HepG2 (cell line): Measurements from ENCODE around the gene TP53TG5. TPM values are rescaled to one million over a fixed set of nuclear protein-coding genes. Genes with fewer than 3 reads are reported as not detected.
A peak's percentile ranks its signal among the peaks of the same experiment; 100 is the strongest.

Experiments used
- ARHGAP35 ChIP-seq: sonication (generic); formaldehyde crosslinking; IDR thresholded peaks from 2 replicates; pipeline ENCODE4 v1.9.0; 2022; ENCODE audit warnings: mild to moderate bottlenecking, inconsistent platforms, moderate library complexity, missing genetic modification reagents, borderline replicate concordance
- CBFB ChIP-seq: sonication (generic); formaldehyde crosslinking; IDR thresholded peaks from 2 replicates; pipeline ENCODE4 v1.4.0; 2020; ENCODE audit warnings: missing genetic modification reagents
- ETS1 ChIP-seq: sonication (generic); formaldehyde crosslinking; IDR thresholded peaks from 2 replicates; pipeline ENCODE4 v1.4.0; 2020; ENCODE audit warnings: missing genetic modification reagents
- KDM3A ChIP-seq: IDR thresholded peaks from 2 replicates; pipeline ENCODE4 v1.6.1; 2018; ENCODE audit warnings: low read depth, missing compliant biosample characterization
- MBNL3 ChIP-seq: fragments of 250-450 bp; sonication (Bioruptor Pico); conservative IDR thresholded peaks from 2 replicates; pipeline ENCODE4 v1.8.0; 2022; ENCODE audit warnings: mild to moderate bottlenecking, inconsistent platforms
- NCOA1 ChIP-seq: sonication (generic); formaldehyde crosslinking; IDR thresholded peaks from 2 replicates; pipeline ENCODE4 v1.9.0; 2021; ENCODE audit warnings: missing genetic modification reagents
- PREB ChIP-seq: sonication (generic); formaldehyde crosslinking; IDR thresholded peaks from 2 replicates; pipeline ENCODE4 v1.4.0; 2020; ENCODE audit warnings: missing genetic modification reagents
- RARG ChIP-seq: sonication (generic); formaldehyde crosslinking; IDR thresholded peaks from 2 replicates; pipeline ENCODE4 v1.4.0; 2020; ENCODE audit warnings: low read depth, mild to moderate bottlenecking, missing genetic modification reagents
- TERF1 ChIP-seq: sonication (generic); formaldehyde crosslinking; IDR thresholded peaks from 2 replicates; pipeline ENCODE4 v1.8.0; 2022; ENCODE audit warnings: mild to moderate bottlenecking, missing genetic modification reagents, moderate library complexity
- TRIM24 ChIP-seq: sonication (generic); formaldehyde crosslinking; IDR thresholded peaks from 2 replicates; pipeline ENCODE4 v1.8.0; 2022; ENCODE audit warnings: mild to moderate bottlenecking, missing genetic modification reagents
- U2AF1 ChIP-seq: fragments of 200-400 bp; formaldehyde crosslinking; optimal IDR thresholded peaks from 2 replicates; pipeline ENCODE3; 2017; ENCODE audit warnings: mild to moderate bottlenecking, low read depth, low read length
- ZBTB14 ChIP-seq: sonication (generic); formaldehyde crosslinking; IDR thresholded peaks from 2 replicates; pipeline ENCODE4 v1.4.0; 2020; ENCODE audit warnings: missing genetic modification reagents
- ZNF121 ChIP-seq: sonication (generic); formaldehyde crosslinking; IDR thresholded peaks from 2 replicates; pipeline ENCODE4 v1.5.0; 2020; ENCODE audit warnings: mild to moderate bottlenecking, missing genetic modification reagents
- ZNF143 ChIP-seq: sonication (generic); formaldehyde crosslinking; IDR thresholded peaks from 2 replicates; pipeline ENCODE4 v1.4.0; 2020; ENCODE audit warnings: missing genetic modification reagents
- ZNF260 ChIP-seq: sonication (generic); formaldehyde crosslinking; IDR thresholded peaks from 2 replicates; pipeline ENCODE4 v1.4.0; 2020; ENCODE audit warnings: missing genetic modification reagents, low read depth, mild to moderate bottlenecking, borderline replicate concordance
- ZNF333 ChIP-seq: sonication (generic); formaldehyde crosslinking; IDR thresholded peaks from 2 replicates; pipeline ENCODE4 v1.4.0; 2020; ENCODE audit warnings: mild to moderate bottlenecking, missing genetic modification reagents, borderline replicate concordance
- ZNF414 ChIP-seq: sonication (generic); formaldehyde crosslinking; IDR thresholded peaks from 2 replicates; pipeline ENCODE4 v1.5.0; 2020; ENCODE audit warnings: missing genetic modification reagents
- polyA plus RNA-seq, 8 experiments: library from polyadenylated mRNA; depleted of rRNA in 3 of 8; stranded (reverse) in 7 of 8; unstranded in 1 of 8; fragments of >200 nt; fragmentation: Illumina TruSeq in 4 of 8; extraction: Trizol in 4 of 8; gene quantifications; 2 replicates each; pipeline versions ENCODE4 v1.2.1 to v1.2.3, GENCODE V29; 2011 to 2016; ENCODE audit warnings: low read depth in 4 of 8, missing spikeins in 1 of 8, mixed read lengths in 1 of 8; ENCODE audit not compliant: insufficient read depth in 1 of 8
- total RNA-seq, 5 experiments: library from RNA; depleted of rRNA; stranded (reverse); fragments of >200 nt; fragmentation: Illumina TruSeq; extraction: Trizol; gene quantifications; 2 replicates each; pipeline ENCODE4 v1.2.3, GENCODE V29; 2016; ENCODE audit warnings: low read depth in 1 of 5
- TF ChIP-seq, protein P1 (sequence below): sonication (generic); formaldehyde crosslinking; IDR thresholded peaks from 2 replicates; pipeline ENCODE4 v1.8.1; 2023; ENCODE audit warnings: mild to moderate bottlenecking, missing genetic modification reagents, borderline replicate concordance
- TF ChIP-seq, protein P2 (sequence below), 2 experiments: fragments of 450-650 bp in 1 of 2; sonication (generic) in 1 of 2; formaldehyde crosslinking; IDR thresholded peaks; 2 replicates each; pipeline versions ENCODE4 v1.5.0 to v1.8.0; 2020 to 2022; ENCODE audit warnings: mild to moderate bottlenecking in 1 of 2, missing genetic modification reagents in 1 of 2
- TF ChIP-seq, protein P3 (sequence below): sonication (generic); formaldehyde crosslinking; IDR thresholded peaks from 2 replicates; pipeline ENCODE4 v1.4.0; 2020; ENCODE audit warnings: missing genetic modification reagents, borderline replicate concordance

The TP53TG5 gene
- total and polyA plus RNA-seq, 2 of the 13 experiments (the other 11 are each of a cell fraction or from before 2014, with no cell fraction given), result 0.11 TPM; not detected in 1

DNA sequence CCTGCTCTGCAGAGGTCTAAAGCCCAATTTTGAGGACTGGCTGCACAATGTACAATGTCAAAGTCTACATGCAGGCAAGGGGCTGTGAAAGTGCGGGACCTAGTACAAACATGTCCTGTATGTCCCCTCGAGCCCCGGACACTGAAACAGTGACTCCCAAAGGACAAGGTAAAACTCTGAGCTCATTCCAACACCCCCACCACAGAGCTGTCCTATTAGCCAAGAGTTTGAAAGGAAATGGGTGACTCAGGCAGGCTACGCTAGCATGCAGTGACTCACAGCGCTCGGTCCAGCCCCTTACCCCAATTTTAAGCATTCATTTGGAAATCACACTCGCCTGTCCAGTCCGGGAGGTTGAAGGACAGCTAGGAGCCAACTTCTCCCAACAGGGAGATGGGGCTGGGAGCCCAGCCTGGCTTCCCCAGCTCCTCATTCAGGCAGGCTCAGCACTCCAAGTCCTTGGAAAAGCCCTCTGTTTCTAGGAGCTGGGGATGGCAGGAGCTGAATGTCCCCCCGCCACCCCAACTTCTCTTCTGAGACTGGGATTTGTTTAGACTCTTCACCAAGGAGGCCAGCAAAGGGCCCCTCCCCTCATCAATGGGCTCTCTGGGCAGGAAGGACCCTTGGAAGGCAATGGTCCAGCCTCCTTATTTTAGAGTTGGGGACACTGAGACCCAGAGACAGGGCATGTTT lies 33.8 kb downstream of the TP53TG5 start (continued):
- TF ChIP-seq ARHGAP35 (CRISPR knock-in tag) (no peak; the same call in 1 of the 2 replicates), ZNF143 (CRISPR knock-in tag) (no peak), PREB (CRISPR knock-in tag) (no peak), ZNF333 (CRISPR knock-in tag) (no peak), TRIM24 (no peak), NCOA1 (CRISPR knock-in tag) (no peak), U2AF1 (peak; percentile 1), ZNF414 (CRISPR knock-in tag) (no peak; the same call in 1 of the 2 replicates), ZNF260 (CRISPR knock-in tag) (no peak), TERF1 (CRISPR knock-in tag) (no peak), ZBTB14 (CRISPR knock-in tag) (no peak), KDM3A (CRISPR knock-in tag) (0 out of 2 replicates have a peak, but pooled peaks have one; percentile 53), CBFB (CRISPR knock-in tag) (no peak), RARG (CRISPR knock-in tag) (no peak), ETS1 (CRISPR knock-in tag) (no peak), ZNF121 (peak; percentile 97), MBNL3 (CRISPR knock-in tag) (no peak)
- TF ChIP-seq, protein P1, sequence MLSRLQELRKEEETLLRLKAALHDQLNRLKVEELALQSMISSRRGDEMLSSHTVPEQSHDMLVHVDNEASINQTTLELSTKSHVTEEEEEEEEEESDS (CRISPR knock-in tag), result 0 out of 2 replicates have a peak, but pooled peaks have one; percentile 44
- TF ChIP-seq, protein P2, sequence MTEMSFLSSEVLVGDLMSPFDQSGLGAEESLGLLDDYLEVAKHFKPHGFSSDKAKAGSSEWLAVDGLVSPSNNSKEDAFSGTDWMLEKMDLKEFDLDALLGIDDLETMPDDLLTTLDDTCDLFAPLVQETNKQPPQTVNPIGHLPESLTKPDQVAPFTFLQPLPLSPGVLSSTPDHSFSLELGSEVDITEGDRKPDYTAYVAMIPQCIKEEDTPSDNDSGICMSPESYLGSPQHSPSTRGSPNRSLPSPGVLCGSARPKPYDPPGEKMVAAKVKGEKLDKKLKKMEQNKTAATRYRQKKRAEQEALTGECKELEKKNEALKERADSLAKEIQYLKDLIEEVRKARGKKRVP (CRISPR knock-in tag; IDR thresholded peaks at IDR 0.05), result no peak; a peak in 1 of 4 replicates
- TF ChIP-seq, protein P3, sequence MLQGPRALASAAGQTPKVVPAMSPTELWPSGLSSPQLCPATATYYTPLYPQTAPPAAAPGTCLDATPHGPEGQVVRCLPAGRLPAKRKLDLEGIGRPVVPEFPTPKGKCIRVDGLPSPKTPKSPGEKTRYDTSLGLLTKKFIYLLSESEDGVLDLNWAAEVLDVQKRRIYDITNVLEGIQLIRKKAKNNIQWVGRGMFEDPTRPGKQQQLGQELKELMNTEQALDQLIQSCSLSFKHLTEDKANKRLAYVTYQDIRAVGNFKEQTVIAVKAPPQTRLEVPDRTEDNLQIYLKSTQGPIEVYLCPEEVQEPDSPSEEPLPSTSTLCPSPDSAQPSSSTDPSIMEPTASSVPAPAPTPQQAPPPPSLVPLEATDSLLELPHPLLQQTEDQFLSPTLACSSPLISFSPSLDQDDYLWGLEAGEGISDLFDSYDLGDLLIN (CRISPR knock-in tag), result no peak
